K562 (cell line): ENCODE data around the gene BHLHE40. TPM values are rescaled to one million over a fixed set of nuclear protein-coding genes. Genes with fewer than 3 reads are reported as not detected.

Source experiments
- BACH1 ChIP-seq: fragments of 200-800 bp; sonication (Bioruptor generic); IDR thresholded peaks from 2 replicates; pipeline ENCODE4 v1.6.1; 2016; ENCODE audit warnings: missing genetic modification characterization, missing compliant biosample characterization
- BHLHE40 ChIP-seq: IDR thresholded peaks from 2 replicates; pipeline ENCODE4 v1.6.1; 2011; ENCODE audit warnings: low read length, improper control_type of control experiment
- CBX3 ChIP-seq, 2 experiments: IDR thresholded peaks; 1 replicate in 1 of 2; 2 replicates in 1 of 2; pipeline ENCODE4 v1.6.1; 2012; ENCODE audit warnings: inconsistent platforms in 2 of 2, low read length in 2 of 2, borderline replicate concordance in 1 of 2, control low read depth in 1 of 2
- CEBPB ChIP-seq: fragments of 450-650 bp; IDR thresholded peaks from 2 replicates; pipeline ENCODE4 v1.6.1; 2016; ENCODE audit warnings: missing genetic modification characterization, missing compliant biosample characterization
- DMBX1 ChIP-seq: fragments of 250-450 bp; sonication (Bioruptor Pico); IDR thresholded peaks from 2 replicates; pipeline ENCODE4 v1.8.0; 2022; ENCODE audit warnings: inconsistent platforms, mild to moderate bottlenecking, moderate library complexity, borderline replicate concordance
- FOSL1 ChIP-seq: fragments of 200-800 bp; sonication (Bioruptor generic); conservative IDR thresholded peaks from 2 replicates; pipeline ENCODE4 v1.6.1; 2016; ENCODE audit warnings: missing genetic modification characterization, missing compliant biosample characterization
- GABPB1 ChIP-seq: sonication (generic); formaldehyde crosslinking; IDR thresholded peaks from 2 replicates; pipeline ENCODE4 v1.8.0; 2022; ENCODE audit warnings: mild to moderate bottlenecking, missing genetic modification reagents
- KLF16 ChIP-seq: IDR thresholded peaks from 2 replicates; pipeline ENCODE4 v1.6.1; 2016; ENCODE audit warnings: antibody characterized with exemption
- MTA1 ChIP-seq: fragments of 450-650 bp; IDR thresholded peaks from 2 replicates; pipeline ENCODE4 v1.6.1; 2017; ENCODE audit warnings: borderline replicate concordance
- NCOR1 ChIP-seq: fragments of 450-650 bp; IDR thresholded peaks from 2 replicates; pipeline ENCODE4 v1.6.1; 2016; ENCODE audit warnings: mild to moderate bottlenecking, moderate library complexity
- NFE2L1 ChIP-seq: fragments of 450-650 bp; IDR thresholded peaks from 2 replicates; pipeline ENCODE4 v1.6.1; 2016; ENCODE audit warnings: missing genetic modification characterization, low read depth, mild to moderate bottlenecking, missing compliant biosample characterization, moderate library complexity, borderline replicate concordance
- PHTF2 ChIP-seq: fragments of 250-450 bp; sonication (Bioruptor Pico); IDR thresholded peaks from 2 replicates; pipeline ENCODE4 v1.5.0; 2021; ENCODE audit warnings: mild to moderate bottlenecking
- RAD21 ChIP-seq, 2 experiments: fragments of 250-450 bp in 1 of 2; fragments of 450-650 bp in 1 of 2; sonication (Bioruptor Pico) in 1 of 2; formaldehyde crosslinking in 1 of 2; IDR thresholded peaks in 1 of 2; conservative IDR thresholded peaks in 1 of 2; 2 replicates each; pipeline versions ENCODE4 v1.4.0 to v1.8.0; 2020 to 2022; ENCODE audit warnings: mild to moderate bottlenecking in 2 of 2, moderate library complexity in 1 of 2
- RHOXF2B ChIP-seq: fragments of 250-450 bp; sonication (Bioruptor Pico); conservative IDR thresholded peaks from 2 replicates; pipeline ENCODE4 v1.5.1; 2021
- TCF3 ChIP-seq: sonication (generic); formaldehyde crosslinking; IDR thresholded peaks from 2 replicates; pipeline ENCODE4 v1.4.0; 2020; ENCODE audit warnings: mild to moderate bottlenecking, missing genetic modification reagents
- TRIM24 ChIP-seq, 2 experiments: fragments of 450-650 bp; IDR thresholded peaks; 2 replicates each; pipeline ENCODE4 v1.6.1; 2016
- TRIM28 ChIP-seq: fragments of 450-650 bp; IDR thresholded peaks from 2 replicates; pipeline ENCODE4 v1.6.1; 2017
- UBTF ChIP-seq, 2 experiments: IDR thresholded peaks; 2 replicates each; pipeline ENCODE4 v1.6.1; 2012; ENCODE audit warnings: improper control_type of control experiment in 2 of 2, low read depth in 2 of 2, low read length in 2 of 2, borderline replicate concordance in 1 of 2
- XRCC4 ChIP-seq: IDR thresholded peaks from one replicate; pipeline ENCODE4 v1.6.1; 2011; ENCODE audit not compliant: insufficient read depth, insufficient read length; ENCODE audit errors: extremely low read depth
- ZNF41 ChIP-seq: fragments of 250-450 bp; sonication (Bioruptor Pico); conservative IDR thresholded peaks from 2 replicates; pipeline ENCODE4 v1.4.0; 2020; ENCODE audit warnings: mild to moderate bottlenecking
- ZNF639 ChIP-seq, 2 experiments: fragments of 200-800 bp in 1 of 2; sonication (Bioruptor generic) in 1 of 2; sonication (generic) in 1 of 2; formaldehyde crosslinking in 1 of 2; IDR thresholded peaks in 1 of 2; conservative IDR thresholded peaks in 1 of 2; 2 replicates each; pipeline versions ENCODE4 v1.5.0 to v1.6.1; 2016 to 2020; ENCODE audit warnings: missing compliant biosample characterization in 1 of 2, missing genetic modification characterization in 1 of 2, missing genetic modification reagents in 1 of 2
- ZNF75A ChIP-seq: fragments of 450-650 bp; formaldehyde crosslinking; IDR thresholded peaks from 2 replicates; pipeline ENCODE4 v1.4.0; 2020; ENCODE audit warnings: mild to moderate bottlenecking
- ZNF766 ChIP-seq: fragments of 200-800 bp; sonication (Bioruptor generic); conservative IDR thresholded peaks from 2 replicates; pipeline ENCODE4 v1.6.1; 2016; ENCODE audit warnings: missing genetic modification characterization, missing compliant biosample characterization
- polyA plus RNA-seq, 8 experiments: library from polyadenylated mRNA; depleted of rRNA in 4 of 8; stranded (reverse) in 5 of 8; unstranded in 3 of 8; fragments of >200 nt; fragmentation: Nextera tagmentation in 2 of 8; fragmentation: Illumina TruSeq in 1 of 8; extraction: Ambion mirVana in 2 of 8; extraction: Trizol in 1 of 8; gene quantifications; 2 replicates each; pipeline versions ENCODE4 v1.2.1 to v1.2.3, GENCODE V29; 2011 to 2014; ENCODE audit warnings: inconsistent platforms in 1 of 8, missing spikeins in 1 of 8
- total RNA-seq, 7 experiments: library from RNA; depleted of rRNA in 6 of 7; stranded (reverse); fragments of >200 nt in 6 of 7; fragmentation: Illumina TruSeq in 2 of 7; extraction: Trizol in 2 of 7; gene quantifications; 2 replicates each; pipeline versions ENCODE4 v1.2.1 to v1.2.3, GENCODE V29; 2011 to 2021; ENCODE audit warnings: low replicate concordance in 1 of 7
- TF ChIP-seq, protein P1 (sequence below): fragments of 200-800 bp; sonication (Bioruptor generic); IDR thresholded peaks from 2 replicates; pipeline ENCODE4 v1.6.1; 2017; ENCODE audit warnings: missing genetic modification characterization, missing compliant biosample characterization

BHLHE40 gene
- total and polyA plus RNA-seq, 9 of the 15 experiments (the other 6 are each of a cell fraction or from before 2014, with no cell fraction given): 12.0 to 83.9 (median 31.4) TPM

DNA sequence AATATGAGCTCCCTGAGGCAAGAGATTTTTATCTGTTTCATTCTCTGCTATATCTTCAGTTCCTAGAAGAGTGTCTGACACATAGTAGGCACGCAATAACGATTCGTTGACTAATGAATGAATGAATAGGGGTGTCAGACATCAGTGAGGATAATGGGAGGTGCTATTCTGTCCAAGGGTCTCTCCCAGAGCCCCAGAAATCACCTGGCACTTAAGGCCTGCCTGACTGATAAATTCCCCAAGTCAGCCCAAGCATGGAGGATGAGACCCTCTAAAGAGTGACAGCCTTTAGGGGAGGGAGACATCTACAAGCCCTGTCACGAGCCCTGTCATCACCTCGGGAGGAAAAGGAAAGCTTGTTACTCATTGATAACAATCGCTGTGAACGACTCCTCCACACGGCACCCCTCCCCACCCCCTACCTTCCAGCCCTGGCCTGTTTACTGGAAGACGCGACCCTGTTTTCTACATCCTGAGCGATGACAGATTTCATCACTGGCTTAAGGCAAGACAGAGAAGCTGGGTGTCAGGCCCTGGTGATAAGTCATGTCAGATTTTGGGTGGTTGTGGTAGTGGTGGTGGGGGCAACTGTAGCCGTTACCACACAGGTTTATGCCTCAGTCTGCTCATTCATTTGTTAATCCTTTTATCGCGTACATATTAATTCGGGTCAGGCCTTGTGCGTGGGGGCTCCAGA is 23.1 kb downstream of the BHLHE40 start (continued):
- TF ChIP-seq ZNF639 (CRISPR knock-in tag; conservative IDR thresholded peaks at IDR 0.05 in 1 of 2, IDR thresholded peaks at IDR 0.05 in 1 of 2) (peak in 1 of 2 experiments; percentile 61; a peak in 1 of 4 replicates), TRIM28 (0 out of 2 replicates have a peak, but pooled peaks have one; percentile 16), UBTF (IDR thresholded peaks at IDR 0.05; ENCODE audit: borderline replicate concordance in 1 of 2, low read depth in 2 of 2, low read length in 2 of 2) (0 out of 4 replicates have a peak, but pooled peaks of 1 of the 2 experiments have one; percentile 24), CEBPB (tag) (peak; percentile 90), CBX3 (IDR thresholded peaks at IDR 0.05; ENCODE audit: borderline replicate concordance in 1 of 2, low read length in 2 of 2) (peak in 1 of 2 experiments; percentile 49; a peak in 1 of 3 replicates), PHTF2 (CRISPR knock-in tag) (no peak), NFE2L1 (tag) (no peak), DMBX1 (CRISPR knock-in tag) (peak; percentile 89), ZNF766 (CRISPR knock-in tag) (peak; percentile 75; the same call in 1 of the 2 replicates), FOSL1 (tag) (peak; percentile 95), NCOR1 (peak; percentile 89), RAD21 (CRISPR knock-in tag; conservative IDR thresholded peaks at IDR 0.05 in 1 of 2, IDR thresholded peaks at IDR 0.05 in 1 of 2) (peak; percentile 33 to 37; a peak in 3 of 4 replicates), ZNF41 (CRISPR knock-in tag) (no peak), MTA1 (peak; percentile 88), ZNF75A (CRISPR knock-in tag) (0 out of 2 replicates have a peak, but pooled peaks have one; percentile 49), RHOXF2B (CRISPR knock-in tag) (no peak), TRIM24 (IDR thresholded peaks at IDR 0.05) (peak in 1 of 2 experiments; percentile 63), BHLHE40 (peak; percentile 96), GABPB1 (CRISPR knock-in tag) (peak; percentile 70; the same call in 1 of the 2 replicates), BACH1 (tag) (peak; percentile 64; the same call in 1 of the 2 replicates), XRCC4 (no peak), KLF16 (peak; percentile 94), TCF3 (CRISPR knock-in tag) (peak; percentile 80)
- TF ChIP-seq, protein P1, sequence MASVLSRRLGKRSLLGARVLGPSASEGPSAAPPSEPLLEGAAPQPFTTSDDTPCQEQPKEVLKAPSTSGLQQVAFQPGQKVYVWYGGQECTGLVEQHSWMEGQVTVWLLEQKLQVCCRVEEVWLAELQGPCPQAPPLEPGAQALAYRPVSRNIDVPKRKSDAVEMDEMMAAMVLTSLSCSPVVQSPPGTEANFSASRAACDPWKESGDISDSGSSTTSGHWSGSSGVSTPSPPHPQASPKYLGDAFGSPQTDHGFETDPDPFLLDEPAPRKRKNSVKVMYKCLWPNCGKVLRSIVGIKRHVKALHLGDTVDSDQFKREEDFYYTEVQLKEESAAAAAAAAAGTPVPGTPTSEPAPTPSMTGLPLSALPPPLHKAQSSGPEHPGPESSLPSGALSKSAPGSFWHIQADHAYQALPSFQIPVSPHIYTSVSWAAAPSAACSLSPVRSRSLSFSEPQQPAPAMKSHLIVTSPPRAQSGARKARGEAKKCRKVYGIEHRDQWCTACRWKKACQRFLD (CRISPR knock-in tag): peak; percentile 90
